PC-3 (cell line): Measurements from ENCODE around the gene CAMTA1.

Experiments used
- CTCF ChIP-seq: fragments of 300-600 bp; sonication (generic); conservative IDR thresholded peaks from 2 replicates; pipeline ENCODE4 v1.5.1; 2017; ENCODE audit warnings: antibody characterized with exemption, low read depth, mild to moderate bottlenecking, low read length
- EZH2 ChIP-seq: fragments of 300-600 bp; sonication (generic); IDR thresholded peaks from one replicate; pipeline ENCODE4 v1.6.1; 2017; ENCODE audit warnings: antibody characterized with exemption, mild to moderate bottlenecking, low read length; ENCODE audit not compliant: unreplicated experiment
- EZH2phosphoT487 ChIP-seq: fragments of 300-600 bp; sonication (generic); IDR thresholded peaks from 2 replicates; pipeline ENCODE4 v1.6.1; 2018; ENCODE audit warnings: mild to moderate bottlenecking, antibody characterized with exemption, low read length, borderline replicate concordance

- TF ChIP-seq CTCF (no peak), EZH2 (no peak), EZH2phosphoT487 (no peak)
These were observed 309.3 kb downstream of the CAMTA1 start for GRCh38 chr1:7094509-7094908.
